Muscle layer of duodenum (tissue), 2 donors: Measurements from ENCODE around the gene DYNC1H1.
A peak's percentile ranks its signal among the peaks of the same experiment; 100 is the strongest.
"Not testable (repeated sequence)": the region's sequence is repeated elsewhere in the genome, so short reads cannot be mapped to it uniquely, and the experiment has no call there.

ENCODE experiments used
- H3K27ac ChIP-seq: one replicate; pipeline ENCODE4 v1.7.0; 2013; ENCODE audit warnings: mild to moderate bottlenecking, low read length
- H3K27me3 ChIP-seq: one replicate; pipeline ENCODE4 v1.7.0; 2013; ENCODE audit warnings: low read depth, mild to moderate bottlenecking, control low read depth, low read length
- H3K36me3 ChIP-seq, 2 donors: one replicate each; pipeline ENCODE4 v1.7.0; 2013; ENCODE audit warnings: low read length in 2 of 2, control low read depth in 1 of 2, mild to moderate bottlenecking in 1 of 2; ENCODE audit not compliant: insufficient read depth in 2 of 2, control insufficient read depth in 1 of 2
- H3K4me1 ChIP-seq, 2 donors: one replicate each; pipeline ENCODE4 v1.7.0; 2013; ENCODE audit warnings: low read length in 2 of 2, mild to moderate bottlenecking in 2 of 2, control low read depth in 1 of 2, moderate library complexity in 1 of 2; ENCODE audit not compliant: insufficient read depth in 2 of 2, control insufficient read depth in 1 of 2
- H3K4me3 ChIP-seq, 2 donors: one replicate each; pipeline ENCODE4 v1.7.0; 2013; ENCODE audit warnings: low read length in 2 of 2, low read depth in 1 of 2, mild to moderate bottlenecking in 1 of 2
- H3K9me3 ChIP-seq, 2 donors: one replicate each; pipeline ENCODE4 v1.7.0; 2013; ENCODE audit warnings: low read length in 2 of 2, control low read depth in 1 of 2, mild to moderate bottlenecking in 1 of 2; ENCODE audit not compliant: control insufficient read depth in 1 of 2
- donor health status: healthy.

The DYNC1H1 gene

DNA sequence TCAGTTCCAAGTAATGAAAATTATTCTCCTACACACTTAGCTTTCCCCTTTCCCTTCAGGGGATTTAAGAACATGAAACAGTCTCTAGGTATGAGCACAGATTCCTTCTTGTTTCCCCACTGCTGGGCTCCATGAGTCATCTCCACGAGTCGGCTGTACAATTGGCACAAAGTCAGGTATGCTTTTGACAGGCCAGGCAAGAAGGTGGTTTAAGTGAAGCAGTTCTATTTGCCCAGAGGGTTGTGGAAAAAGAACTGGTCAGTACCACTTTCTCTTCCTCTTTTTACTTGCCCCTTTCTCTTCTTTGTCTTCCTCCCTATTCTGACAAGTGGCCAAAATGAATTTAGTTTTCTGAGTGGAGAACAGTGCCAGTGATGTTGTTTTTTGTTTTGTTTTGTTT is 16.3 kb downstream of the DYNC1H1 start:
- H3K4me3 ChIP-seq, result no peak overlapping the region
- H3K4me1 ChIP-seq, result no peaks in the 10 kb centered on the region
- no peaks in the 10 kb centered on the region for H3K9me3 ChIP-seq
- H3K36me3 ChIP-seq, result peaks cover 56 to 65% of the 10 kb centered on the region in 2 donors
- H3K27me3 ChIP-seq, result no peaks in the 10 kb centered on the region
- H3K27ac ChIP-seq, result peak overlapping the region; percentile 73

DNA sequence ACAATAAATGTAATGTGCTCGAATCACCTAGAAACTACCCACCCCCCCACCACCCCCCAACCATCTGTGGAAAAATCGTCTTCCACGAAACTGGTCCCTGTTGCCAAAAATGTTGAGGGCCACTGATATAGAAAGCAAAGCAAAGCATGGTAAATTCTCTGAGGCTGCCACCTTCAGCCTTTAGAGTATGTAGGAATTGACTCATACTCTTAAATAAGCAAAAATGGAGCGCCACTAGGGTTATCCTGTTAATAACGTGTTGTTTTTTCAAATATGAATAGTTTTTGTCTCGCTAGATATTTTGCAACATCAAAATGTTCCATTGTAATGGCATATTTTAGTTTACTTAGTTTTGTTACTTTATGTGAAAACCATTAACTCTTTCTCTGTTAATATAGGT is 18.2 kb downstream of the DYNC1H1 start:
- Histone ChIP-seq H3K27me3 (no peaks in the 10 kb centered on the region), H3K4me3 (no peak overlapping the region), H3K4me1 (no peaks in the 10 kb centered on the region), H3K27ac (no peak overlapping the region), H3K9me3 (no peaks in the 10 kb centered on the region), H3K36me3 (peaks cover 65 to 66% of the 10 kb centered on the region in 2 donors)

DNA sequence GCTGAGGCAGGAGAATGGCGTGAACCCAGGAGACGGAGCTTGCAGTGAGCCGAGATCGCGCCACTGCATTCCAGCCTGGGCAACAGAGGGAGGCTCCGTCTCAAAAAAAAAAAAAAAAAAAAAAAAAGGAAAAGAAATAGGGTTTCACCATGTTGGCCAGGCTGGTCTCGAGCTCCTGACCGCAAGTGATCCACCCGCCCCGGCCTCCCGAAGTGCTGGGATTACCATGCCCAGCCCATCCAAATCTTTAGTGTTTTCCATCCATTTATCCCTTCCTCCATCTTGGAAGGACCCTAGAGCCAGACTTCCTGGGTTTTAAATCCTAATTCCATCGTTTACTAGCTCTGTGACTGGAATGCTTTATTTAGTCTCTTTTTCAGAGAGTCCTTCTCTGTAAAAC is 20.5 kb downstream of the DYNC1H1 start:
- H3K27me3 ChIP-seq, H3K27ac ChIP-seq, H3K9me3 ChIP-seq, H3K4me3 ChIP-seq, H3K4me1 ChIP-seq: not testable (repeated sequence)
- peaks cover 70 to 76% of the 10 kb centered on the region in 2 donors for H3K36me3 ChIP-seq

DNA sequence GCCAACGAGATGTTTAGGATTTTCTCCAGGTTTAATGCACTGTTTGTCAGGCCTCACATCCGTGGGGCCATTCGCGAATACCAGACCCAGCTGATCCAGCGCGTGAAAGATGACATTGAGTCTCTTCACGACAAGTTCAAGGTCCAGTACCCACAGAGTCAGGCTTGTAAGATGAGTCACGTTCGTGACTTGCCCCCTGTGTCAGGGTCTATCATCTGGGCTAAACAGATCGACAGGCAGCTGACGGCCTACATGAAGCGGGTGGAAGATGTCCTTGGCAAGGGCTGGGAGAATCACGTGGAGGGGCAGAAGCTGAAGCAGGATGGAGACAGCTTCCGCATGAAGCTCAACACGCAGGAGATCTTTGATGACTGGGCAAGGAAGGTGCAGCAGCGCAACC is 21.6 kb downstream of the DYNC1H1 start:
- Histone ChIP-seq H3K9me3 (no peaks in the 10 kb centered on the region), H3K36me3 (peaks cover 68 to 81% of the 10 kb centered on the region in 2 donors), H3K27ac (no peak overlapping the region), H3K4me3 (no peak overlapping the region), H3K27me3 (no peaks in the 10 kb centered on the region), H3K4me1 (no peaks in the 10 kb centered on the region)

DNA sequence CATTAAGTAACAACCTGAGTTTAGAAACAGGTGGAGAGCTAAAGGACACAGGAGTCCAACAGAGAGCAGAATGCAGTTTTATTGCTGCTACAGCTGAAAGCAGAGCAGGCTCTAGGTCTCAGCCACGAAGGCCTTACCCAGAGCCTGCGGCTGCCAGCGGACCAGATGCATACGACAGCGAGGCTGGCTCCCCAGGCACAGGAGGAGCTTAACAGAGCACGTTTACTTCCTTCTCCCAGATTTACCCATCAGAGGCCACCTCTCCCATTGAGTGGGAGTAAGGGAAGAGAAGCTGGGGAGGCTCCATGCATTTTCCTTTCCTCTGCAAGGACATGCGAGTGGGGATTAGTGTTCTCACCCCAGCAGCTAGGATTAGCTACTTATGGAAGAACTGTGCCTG is 22.6 kb downstream of the DYNC1H1 start:
- H3K36me3 ChIP-seq, result peaks cover 70 to 81% of the 10 kb centered on the region in 2 donors
- no peak overlapping the region for H3K27ac ChIP-seq
- H3K9me3 ChIP-seq, result no peaks in the 10 kb centered on the region
- no peaks in the 10 kb centered on the region for H3K4me1 ChIP-seq
- no peak overlapping the region for H3K4me3 ChIP-seq
- H3K27me3 ChIP-seq, result no peaks in the 10 kb centered on the region

DNA sequence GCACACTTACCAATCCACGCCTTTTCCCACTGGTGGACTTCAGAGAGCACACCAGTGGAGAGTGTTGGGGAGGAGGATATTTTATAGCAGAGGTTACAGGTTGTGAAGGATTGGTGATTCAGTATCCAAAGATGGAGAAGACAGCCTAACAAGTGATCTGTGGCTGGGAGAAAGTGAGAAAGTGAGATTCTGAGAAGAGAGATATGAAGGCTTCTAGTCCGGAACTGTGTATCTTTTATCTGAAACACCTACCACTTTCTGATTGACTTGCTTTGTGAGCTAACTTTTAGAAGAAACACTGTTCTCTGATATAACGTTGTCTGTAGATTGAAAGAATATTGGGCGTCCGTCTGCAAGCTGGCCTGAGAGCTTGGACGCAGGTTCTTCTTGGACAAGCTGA is 24.0 kb downstream of the DYNC1H1 start:
- H3K9me3 ChIP-seq, result no peaks in the 10 kb centered on the region
- H3K27ac ChIP-seq, result no peak overlapping the region
- no peak overlapping the region for H3K4me3 ChIP-seq
- no peaks in the 10 kb centered on the region for H3K4me1 ChIP-seq
- no peaks in the 10 kb centered on the region for H3K27me3 ChIP-seq
- peaks cover 76 to 85% of the 10 kb centered on the region in 2 donors for H3K36me3 ChIP-seq

DNA sequence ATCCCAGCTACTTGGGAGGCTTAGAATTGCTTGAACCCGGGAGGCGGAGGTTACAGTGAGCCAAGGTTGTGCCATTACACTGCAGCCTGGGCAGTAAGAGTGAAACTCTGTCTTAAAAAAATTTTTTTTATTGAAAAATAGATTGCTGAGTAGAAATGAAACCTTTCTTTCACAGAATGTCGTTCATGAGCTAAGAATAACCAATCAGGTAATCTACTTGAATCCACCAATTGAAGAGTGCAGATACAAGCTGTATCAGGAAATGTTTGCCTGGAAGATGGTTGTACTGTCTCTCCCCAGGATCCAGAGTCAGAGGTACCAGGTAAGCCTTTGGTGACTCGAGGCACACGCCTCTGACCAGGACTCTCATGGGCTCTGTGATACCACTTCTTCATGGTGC is 27.0 kb downstream of the DYNC1H1 start:
- H3K4me1 ChIP-seq, result no peaks in the 10 kb centered on the region
- peaks cover 84 to 94% of the 10 kb centered on the region in 2 donors for H3K36me3 ChIP-seq
- H3K4me3 ChIP-seq, result no peak overlapping the region
- no peaks in the 10 kb centered on the region for H3K9me3 ChIP-seq
- H3K27ac ChIP-seq, result no peak overlapping the region
- H3K27me3 ChIP-seq, result no peaks in the 10 kb centered on the region

DNA sequence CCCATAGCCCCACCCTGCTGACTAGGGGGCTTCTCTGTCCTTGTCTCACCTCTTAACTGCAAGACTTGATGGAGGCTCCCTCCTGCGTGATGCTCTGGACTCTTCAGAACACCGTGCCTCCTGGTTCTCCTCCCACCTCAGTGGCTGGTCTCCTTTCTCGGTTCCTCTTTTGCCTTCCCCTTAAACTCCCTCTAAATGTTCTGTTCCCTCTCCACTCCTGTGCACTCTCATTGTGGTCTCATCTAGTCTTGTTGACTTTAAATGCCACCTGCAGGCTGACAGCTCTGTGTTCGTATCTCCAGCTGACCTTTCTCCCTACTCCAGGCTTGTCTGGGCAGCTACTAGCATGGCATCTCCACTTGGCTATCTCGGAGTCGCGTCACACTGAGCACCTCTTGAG is 28.3 kb downstream of the DYNC1H1 start:
- Histone ChIP-seq H3K4me3 (no peak overlapping the region), H3K36me3 (peaks cover 82 to 94% of the 10 kb centered on the region in 2 donors), H3K27ac (no peak overlapping the region), H3K9me3 (no peaks in the 10 kb centered on the region), H3K4me1 (no peaks in the 10 kb centered on the region), H3K27me3 (no peaks in the 10 kb centered on the region)

DNA sequence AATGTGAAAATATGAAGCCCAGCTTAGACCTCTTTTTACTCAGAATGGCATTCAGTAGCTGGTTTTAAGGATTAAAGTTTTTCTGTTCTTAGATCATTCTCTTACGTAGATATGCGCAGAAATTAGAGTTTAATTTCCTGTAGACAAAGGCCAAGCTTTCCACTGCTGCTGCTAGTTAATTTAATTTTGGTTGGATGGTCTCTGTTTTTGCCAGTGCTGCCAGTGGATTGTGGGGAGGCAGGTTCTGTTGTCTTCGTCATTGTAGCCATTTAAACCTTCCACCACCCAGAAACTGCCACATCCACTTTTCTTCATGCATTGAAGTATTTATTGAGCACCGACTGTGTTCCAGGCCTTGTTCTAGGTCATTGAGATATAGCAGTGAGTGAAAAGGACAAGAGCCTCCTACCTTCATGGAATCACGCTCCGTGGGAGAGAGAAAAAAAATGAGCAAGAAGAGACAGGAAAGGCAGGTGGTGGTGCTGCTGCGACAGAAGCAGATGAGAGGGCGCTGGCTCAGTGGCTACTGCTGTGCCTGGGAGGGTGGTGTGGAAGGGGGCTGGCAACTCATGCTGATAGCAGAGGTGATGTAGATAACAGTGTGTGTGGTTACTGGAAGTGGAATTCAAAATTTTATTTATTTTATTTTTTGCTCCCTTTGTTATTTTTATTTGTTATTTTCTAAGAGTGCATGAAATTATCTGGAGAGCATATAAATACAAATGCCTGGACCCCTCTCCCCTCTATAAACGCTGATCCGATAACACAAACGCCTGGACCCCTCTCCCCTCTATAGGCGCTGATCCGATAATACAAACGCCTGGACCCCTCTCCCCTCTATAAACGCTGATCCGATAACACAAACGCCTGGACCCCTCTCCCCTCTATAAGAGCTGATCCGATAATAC is 33.3 kb downstream of the DYNC1H1 start:
- no peaks in the 10 kb centered on the region for H3K9me3 ChIP-seq
- H3K36me3 ChIP-seq, result peaks cover 75 to 93% of the 10 kb centered on the region in 2 donors

DNA sequence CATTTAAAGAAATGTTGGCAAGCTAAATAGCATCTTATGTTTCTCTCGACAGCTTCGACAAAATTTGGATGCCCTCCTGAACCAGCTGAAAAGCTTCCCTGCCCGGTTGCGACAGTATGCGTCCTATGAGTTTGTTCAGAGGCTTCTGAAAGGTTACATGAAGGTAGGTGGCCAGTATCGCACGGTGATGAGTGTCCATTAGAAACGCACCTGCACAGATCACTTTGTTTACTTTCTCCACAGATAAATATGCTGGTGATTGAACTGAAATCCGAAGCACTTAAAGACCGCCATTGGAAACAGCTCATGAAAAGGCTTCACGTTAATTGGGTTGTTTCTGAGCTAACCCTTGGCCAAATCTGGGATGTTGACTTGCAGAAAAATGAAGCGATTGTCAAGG is 36.5 kb downstream of the DYNC1H1 start:
- Histone ChIP-seq H3K4me1 (no peaks in the 10 kb centered on the region), H3K36me3 (peaks cover 71 to 92% of the 10 kb centered on the region in 2 donors), H3K27ac (no peak overlapping the region), H3K9me3 (no peaks in the 10 kb centered on the region), H3K4me3 (no peak overlapping the region), H3K27me3 (no peaks in the 10 kb centered on the region)

More for the DNA sequence above, 33.3 kb downstream of the DYNC1H1 start:
- no peak overlapping the region for H3K27ac ChIP-seq
- H3K27me3 ChIP-seq, result no peaks in the 10 kb centered on the region
- H3K4me3 ChIP-seq, result no peak overlapping the region
- H3K4me1 ChIP-seq, result no peaks in the 10 kb centered on the region

DNA sequence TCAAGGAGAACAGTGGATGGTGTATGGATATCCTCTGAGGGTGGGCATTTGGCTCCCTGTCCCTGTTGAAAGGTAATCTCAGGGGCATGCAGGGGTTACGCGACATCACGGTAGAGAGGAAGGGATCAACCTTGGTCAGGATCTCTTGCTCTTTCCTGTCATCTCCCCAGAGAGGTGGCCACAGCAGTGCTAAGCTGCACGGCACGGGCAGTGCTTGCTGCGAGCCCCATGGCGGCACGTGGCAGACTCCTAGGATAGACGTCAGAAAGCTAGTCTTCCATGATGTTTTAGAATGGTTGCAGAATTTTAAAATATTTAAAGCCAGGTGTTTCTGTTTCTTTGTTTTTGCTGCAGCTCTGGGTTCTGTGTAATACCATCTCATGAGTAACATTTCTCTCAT is 41.0 kb downstream of the DYNC1H1 start:
- H3K27ac ChIP-seq, result no peak overlapping the region
- H3K27me3 ChIP-seq, result no peaks in the 10 kb centered on the region
- H3K4me3 ChIP-seq, result no peak overlapping the region
- no peaks in the 10 kb centered on the region for H3K9me3 ChIP-seq
- H3K36me3 ChIP-seq, result peaks cover 76 to 96% of the 10 kb centered on the region in 2 donors
- H3K4me1 ChIP-seq, result no peaks in the 10 kb centered on the region
